GM12878 (cell line): ENCODE data around the gene SMTNL2.

Experiments used
- BCLAF1 ChIP-seq: fragments of 450-650 bp; IDR thresholded peaks from 2 replicates; pipeline ENCODE4 v1.6.1; 2017; ENCODE audit warnings: antibody characterized with exemption, mild to moderate bottlenecking, moderate library complexity
- GABPA ChIP-seq: IDR thresholded peaks from 2 replicates; pipeline ENCODE4 v1.6.1; 2014; ENCODE audit warnings: antibody characterized with exemption, low read depth, mild to moderate bottlenecking, inconsistent platforms
- SUZ12 ChIP-seq: fragments of 200-600 bp; sonication (generic); IDR thresholded peaks from one replicate; pipeline ENCODE4 v1.6.1; 2018; ENCODE audit warnings: antibody characterized with exemption, mild to moderate bottlenecking; ENCODE audit not compliant: unreplicated experiment

GRCh38 chr17:4622375-4622774 lies 38.0 kb downstream of the SMTNL2 start:
- TF ChIP-seq SUZ12: no peak
- no peak for TF ChIP-seq GABPA
- no peak for TF ChIP-seq BCLAF1
